ENCODE measurements around the gene PRKCH. TPM values are rescaled to one million over a fixed set of nuclear protein-coding genes. Genes with fewer than 3 reads are reported as not detected.

The PRKCH gene
- total and polyA plus RNA-seq, 4 experiments from 2014 or later: 246 to 284 (median 249) TPM

GRCh38 chr14:61455351-61455750 is 134.0 kb downstream of the PRKCH start:
- H3K4me3 ChIP-seq (ENCODE audit: low read length in 2 of 2): no peak overlapping the region
- Mint-ChIP-seq H3K36me3 (peaks cover 72 to 88% of the 10 kb centered on the region in 2 donors), H3K27ac (peak overlapping the region in 6 of 7 donors; percentile 53 to 92 (median 76)), H3K4me1 (peaks cover 65 to 91% (median 73%) of the 10 kb centered on the region in 4 donors), H3K4me3 (peak overlapping the region in 7 of 8 donors; percentile 5 to 72 (median 45)), H3K27me3 (no peaks in the 10 kb centered on the region), H3K9me3 (peaks cover 0 to 4% (median 1%) of the 10 kb centered on the region in 8 donors)
- DNase-seq: no peak
- POLR2A ChIA-PET (ENCODE audit: partially characterized antibody): interaction anchor here (1.3 to 2.2 kb wide), 2 partner anchors 133 to 134 kb away, joined by 3 to 7 read pairs; partner anchors contain the start of gene PRKCH
- CTCF ChIA-PET (ENCODE audit: partially characterized antibody): interaction anchor here (0.7 to 2.6 kb wide), 21 partner anchors 14 to 382 kb away, joined by 3 to 19 read pairs (median 3); partner anchors contain the start of gene PRKCH
- H3K36me3 ChIP-seq (ENCODE audit: insufficient read depth, low read length): peaks cover 57% of the 10 kb centered on the region
- no peak overlapping the region for H3K27ac ChIP-seq (ENCODE audit: low read depth, low read length)
- H3K27me3 ChIP-seq (ENCODE audit: insufficient read depth, low read length): no peaks in the 10 kb centered on the region
- H3K9me3 ChIP-seq (ENCODE audit: control insufficient read depth in 1 of 2, low read length in 2 of 2): no peaks in the 10 kb centered on the region
- peaks cover 71% of the 10 kb centered on the region for H3K4me1 ChIP-seq (ENCODE audit: insufficient read depth, low read length)
- intact Hi-C loops (cut with micrococcal nuclease): no loop called here

- Mint-ChIP-seq H3K36me3 (peaks cover 72 to 87% of the 10 kb centered on the region in 2 donors), H3K4me1 (peaks cover 63 to 91% (median 71%) of the 10 kb centered on the region in 4 donors), H3K9me3 (peaks cover 0 to 4% (median 1%) of the 10 kb centered on the region in 8 donors), H3K27ac (peak overlapping the region; percentile 75 to 97 (median 92)), H3K4me3 (peak overlapping the region in 2 of 8 donors; percentile 17 to 27), H3K27me3 (no peaks in the 10 kb centered on the region)
- peak overlapping the region; percentile 13 for H3K27ac ChIP-seq (ENCODE audit: low read depth, low read length)
- peak; percentile 74 to 83 (median 77) for DNase-seq
- H3K36me3 ChIP-seq (ENCODE audit: insufficient read depth, low read length): peaks cover 60% of the 10 kb centered on the region
- intact Hi-C loops (cut with micrococcal nuclease): loop anchor here (1.0 to 2.0 kb wide), 4 partner anchors 72 to 381 kb away; partner anchors contain the start of gene PRKCH
- peaks cover 70% of the 10 kb centered on the region for H3K4me1 ChIP-seq (ENCODE audit: insufficient read depth, low read length)
- no peaks in the 10 kb centered on the region for H3K9me3 ChIP-seq (ENCODE audit: control insufficient read depth in 1 of 2, low read length in 2 of 2)
- ChIA-PET CTCF (ENCODE audit: partially characterized antibody) (interaction anchor here (0.6 to 2.6 kb wide), 12 partner anchors 10 to 380 kb away, joined by 3 to 14 read pairs (median 4); partner anchors contain the start of gene PRKCH), POLR2A (ENCODE audit: partially characterized antibody) (interaction anchor here (2.2 kb wide), 1 partner anchor 134 kb away, joined by 7 read pairs; no protein-coding TSS in a partner anchor)
- no peak overlapping the region for H3K4me3 ChIP-seq (ENCODE audit: low read length in 2 of 2)
- no peaks in the 10 kb centered on the region for H3K27me3 ChIP-seq (ENCODE audit: insufficient read depth, low read length)
Measured at GRCh38 chr14:61456720-61457119, 135.3 kb downstream of the PRKCH start.

DNA sequence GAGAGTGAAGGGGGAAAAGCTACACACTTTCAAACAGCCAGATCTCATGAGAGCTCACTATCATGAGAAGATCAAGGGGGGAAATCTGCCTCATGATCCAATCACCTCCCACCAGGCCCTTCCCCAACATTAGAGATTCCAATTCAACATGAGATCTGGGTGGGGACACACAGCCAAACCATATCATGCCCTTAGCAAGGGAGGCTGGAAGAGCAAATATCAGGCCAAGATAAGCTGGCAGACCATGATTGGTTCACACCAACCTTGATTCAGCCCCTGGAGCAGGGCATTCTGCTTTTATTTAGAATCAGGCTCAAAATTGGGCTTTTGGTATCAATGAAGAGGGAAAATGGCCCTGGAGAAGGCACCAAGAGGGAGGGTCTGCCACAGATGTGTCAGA is 137.4 kb downstream of the PRKCH start:
- no peak overlapping the region for H3K4me3 Mint-ChIP-seq
- Histone ChIP-seq H3K4me3 (ENCODE audit: low read length in 2 of 2) (no peak overlapping the region), H3K27me3 (ENCODE audit: insufficient read depth, low read length) (no peaks in the 10 kb centered on the region), H3K4me1 (ENCODE audit: insufficient read depth, low read length) (peaks cover 65% of the 10 kb centered on the region), H3K9me3 (ENCODE audit: control insufficient read depth in 1 of 2, low read length in 2 of 2) (no peaks in the 10 kb centered on the region), H3K36me3 (ENCODE audit: insufficient read depth, low read length) (peaks cover 72% of the 10 kb centered on the region), H3K27ac (ENCODE audit: low read depth, low read length) (no peak overlapping the region)
- H3K4me1 Mint-ChIP-seq: peaks cover 53 to 89% (median 64%) of the 10 kb centered on the region in 4 donors
- H3K9me3 Mint-ChIP-seq: peaks cover 0 to 5% (median 1%) of the 10 kb centered on the region in 8 donors
- peak overlapping the region; percentile 16 to 92 (median 68) for H3K27ac Mint-ChIP-seq
- no peak for DNase-seq
- ChIA-PET POLR2A (ENCODE audit: partially characterized antibody) (no interaction called here), CTCF (ENCODE audit: partially characterized antibody) (interaction anchor here (1.0 to 4.7 kb wide), 2 partner anchors 271 to 379 kb away, joined by 5 to 48 read pairs; no protein-coding TSS in a partner anchor)
- H3K27me3 Mint-ChIP-seq: no peaks in the 10 kb centered on the region
- intact Hi-C loops (cut with micrococcal nuclease): no loop called here
- peaks cover 75 to 85% of the 10 kb centered on the region in 2 donors for H3K36me3 Mint-ChIP-seq

GRCh38 chr14:61459229-61459628 is 137.8 kb downstream of the PRKCH start:
- ChIA-PET CTCF (ENCODE audit: partially characterized antibody) (interaction anchor here (1.0 to 4.7 kb wide), 5 partner anchors 17 to 379 kb away, joined by 5 to 60 read pairs (median 20); no protein-coding TSS in a partner anchor), POLR2A (ENCODE audit: partially characterized antibody) (no interaction called here)
- Histone ChIP-seq H3K4me1 (ENCODE audit: insufficient read depth, low read length) (peaks cover 60% of the 10 kb centered on the region), H3K27ac (ENCODE audit: low read depth, low read length) (no peak overlapping the region), H3K4me3 (ENCODE audit: low read length in 2 of 2) (no peak overlapping the region), H3K27me3 (ENCODE audit: insufficient read depth, low read length) (no peaks in the 10 kb centered on the region), H3K36me3 (ENCODE audit: insufficient read depth, low read length) (peaks cover 76% of the 10 kb centered on the region), H3K9me3 (ENCODE audit: control insufficient read depth in 1 of 2, low read length in 2 of 2) (no peaks in the 10 kb centered on the region)
- H3K27me3 Mint-ChIP-seq: no peaks in the 10 kb centered on the region
- H3K9me3 Mint-ChIP-seq: peaks cover 0 to 6% (median 1%) of the 10 kb centered on the region in 8 donors
- peak overlapping the region in 1 of 8 donors; percentile 31 for H3K4me3 Mint-ChIP-seq
- intact Hi-C loops (cut with micrococcal nuclease): no loop called here
- no peak for DNase-seq
- peak overlapping the region in 6 of 7 donors; percentile 67 to 92 (median 84) for H3K27ac Mint-ChIP-seq
- H3K4me1 Mint-ChIP-seq: peaks cover 53 to 88% (median 63%) of the 10 kb centered on the region in 4 donors
- H3K36me3 Mint-ChIP-seq: peaks cover 79 to 87% of the 10 kb centered on the region in 2 donors

- Histone ChIP-seq H3K27ac (ENCODE audit: low read depth, low read length) (no peak overlapping the region), H3K36me3 (ENCODE audit: insufficient read depth, low read length) (peaks cover 79% of the 10 kb centered on the region), H3K27me3 (ENCODE audit: insufficient read depth, low read length) (no peaks in the 10 kb centered on the region), H3K4me1 (ENCODE audit: insufficient read depth, low read length) (peaks cover 54% of the 10 kb centered on the region), H3K9me3 (ENCODE audit: control insufficient read depth in 1 of 2, low read length in 2 of 2) (no peaks in the 10 kb centered on the region), H3K4me3 (ENCODE audit: low read length in 2 of 2) (no peak overlapping the region)
- peaks cover 0 to 6% (median 2%) of the 10 kb centered on the region in 8 donors for H3K9me3 Mint-ChIP-seq
- H3K27me3 Mint-ChIP-seq: no peaks in the 10 kb centered on the region
- H3K36me3 Mint-ChIP-seq: peaks cover 81 to 89% of the 10 kb centered on the region in 2 donors
- CTCF ChIA-PET (ENCODE audit: partially characterized antibody): interaction anchor here (0.8 to 4.7 kb wide), 17 partner anchors 12 to 379 kb away, joined by 3 to 60 read pairs (median 7); partner anchors contain the start of gene TMEM30B
- H3K27ac Mint-ChIP-seq: peak overlapping the region in 6 of 7 donors; percentile 45 to 97 (median 75)
- no peak for DNase-seq
- POLR2A ChIA-PET (ENCODE audit: partially characterized antibody): interaction anchor here (1.4 to 2.6 kb wide), 4 partner anchors 17 to 138 kb away, joined by 4 to 16 read pairs (median 9); partner anchors contain the start of gene PRKCH
- peaks cover 50 to 86% (median 64%) of the 10 kb centered on the region in 4 donors for H3K4me1 Mint-ChIP-seq
- H3K4me3 Mint-ChIP-seq: peak overlapping the region in 1 of 8 donors; percentile 19
- intact Hi-C loops (cut with micrococcal nuclease): loop anchor here (5.0 kb wide), 1 partner anchor 92 kb away; no protein-coding TSS in a partner anchor
Measured at GRCh38 chr14:61460063-61460462, 138.7 kb downstream of the PRKCH start.

DNA sequence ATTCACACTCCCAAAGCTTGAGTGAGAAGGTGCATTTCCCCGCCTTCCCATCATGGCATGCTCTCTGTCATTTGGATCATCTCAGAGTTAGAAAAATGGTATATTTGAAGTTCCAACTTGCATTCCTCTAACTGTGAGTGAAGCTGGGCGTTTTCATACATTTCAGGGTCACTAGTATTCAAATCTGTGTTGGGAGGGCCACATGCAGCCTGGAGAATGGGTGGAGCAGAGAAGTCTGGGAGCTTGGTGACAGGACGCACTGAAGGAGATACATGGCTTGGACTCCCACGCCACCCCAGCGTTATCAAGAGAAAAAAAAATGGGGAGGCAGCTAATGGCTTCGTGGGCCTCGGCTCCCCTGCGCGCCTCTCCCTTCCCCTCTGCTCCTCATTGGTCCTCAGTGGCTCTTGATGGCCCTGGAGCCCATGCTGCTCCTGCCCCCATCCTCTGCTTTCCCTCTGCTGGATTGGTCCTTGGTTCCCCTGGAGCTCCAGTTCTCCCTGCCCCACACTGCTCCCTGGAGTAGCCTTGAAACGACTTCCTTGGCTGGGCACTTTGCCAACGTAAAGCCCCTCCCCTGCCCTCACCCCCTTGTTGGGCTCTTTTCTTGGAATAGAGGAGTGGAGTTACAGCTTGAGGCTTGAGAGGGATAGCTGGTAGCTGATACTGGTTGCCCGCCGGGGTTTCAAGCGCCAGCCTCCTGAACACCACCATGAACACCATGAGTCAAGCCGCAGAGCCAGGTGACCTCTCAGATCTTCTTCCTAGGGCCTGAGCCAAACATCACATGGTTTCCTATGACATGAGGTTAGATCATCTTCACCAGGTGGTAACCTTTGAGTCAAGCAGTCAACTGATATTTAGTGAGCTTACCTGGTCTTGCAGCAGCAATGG is 139.6 kb downstream of the PRKCH start:
- no peaks in the 10 kb centered on the region for H3K9me3 ChIP-seq (ENCODE audit: control insufficient read depth in 1 of 2, low read length in 2 of 2)
- Mint-ChIP-seq H3K27me3 (no peaks in the 10 kb centered on the region), H3K9me3 (peaks cover 0 to 6% (median 2%) of the 10 kb centered on the region in 8 donors), H3K4me1 (peaks cover 49 to 86% (median 62%) of the 10 kb centered on the region in 4 donors), H3K27ac (peak overlapping the region; percentile 88 to 97 (median 92)), H3K36me3 (peaks cover 80 to 89% of the 10 kb centered on the region in 2 donors), H3K4me3 (peak overlapping the region in 1 of 8 donors; percentile 50)
- H3K36me3 ChIP-seq (ENCODE audit: insufficient read depth, low read length): peaks cover 76% of the 10 kb centered on the region
- H3K27me3 ChIP-seq (ENCODE audit: insufficient read depth, low read length): no peaks in the 10 kb centered on the region
- CTCF ChIA-PET (ENCODE audit: partially characterized antibody): interaction anchor here (0.7 to 4.7 kb wide), 34 partner anchors 10 to 378 kb away, joined by 3 to 60 read pairs (median 5); partner anchors contain the start of genes SNAPC1 and TMEM30B
- no peak overlapping the region for H3K4me3 ChIP-seq (ENCODE audit: low read length in 2 of 2)
- H3K27ac ChIP-seq (ENCODE audit: low read depth, low read length): peak overlapping the region; percentile 22
- H3K4me1 ChIP-seq (ENCODE audit: insufficient read depth, low read length): peaks cover 54% of the 10 kb centered on the region
- peak; percentile 41 to 83 (median 45) for DNase-seq
- POLR2A ChIA-PET (ENCODE audit: partially characterized antibody): interaction anchor here (0.9 to 2.6 kb wide), 9 partner anchors 10 to 376 kb away, joined by 3 to 16 read pairs (median 4); partner anchors contain the start of gene PRKCH
- intact Hi-C loops (cut with micrococcal nuclease): loop anchor here (1.0 to 5.0 kb wide), 5 partner anchors 15 to 666 kb away; no protein-coding TSS in a partner anchor

Measured in CD4-positive, alpha-beta memory T cell (primary cell).